Stimulated activated CD4-positive, alpha-beta T cell treated with anti-CD3 and anti-CD28 coated beads, Interleukin-2, amount 100 ng/mL, for 24 hours (primary cell): ENCODE results near the gene LAMP1.
"Not testable (repeated sequence)": the region's sequence is repeated elsewhere in the genome, so short reads cannot be mapped to it uniquely, and the experiment has no call there.

Source experiments
- DNase-seq, 2 donors: peaks; one replicate each; pipeline ENCODE4 v3.0.0-alpha.2; 2020

Gene LAMP1

GRCh38 chr13:113297370-113298042 is 467 bp downstream of the LAMP1 start:
- DNase-seq = peak; percentile 33 to 53

DNA sequence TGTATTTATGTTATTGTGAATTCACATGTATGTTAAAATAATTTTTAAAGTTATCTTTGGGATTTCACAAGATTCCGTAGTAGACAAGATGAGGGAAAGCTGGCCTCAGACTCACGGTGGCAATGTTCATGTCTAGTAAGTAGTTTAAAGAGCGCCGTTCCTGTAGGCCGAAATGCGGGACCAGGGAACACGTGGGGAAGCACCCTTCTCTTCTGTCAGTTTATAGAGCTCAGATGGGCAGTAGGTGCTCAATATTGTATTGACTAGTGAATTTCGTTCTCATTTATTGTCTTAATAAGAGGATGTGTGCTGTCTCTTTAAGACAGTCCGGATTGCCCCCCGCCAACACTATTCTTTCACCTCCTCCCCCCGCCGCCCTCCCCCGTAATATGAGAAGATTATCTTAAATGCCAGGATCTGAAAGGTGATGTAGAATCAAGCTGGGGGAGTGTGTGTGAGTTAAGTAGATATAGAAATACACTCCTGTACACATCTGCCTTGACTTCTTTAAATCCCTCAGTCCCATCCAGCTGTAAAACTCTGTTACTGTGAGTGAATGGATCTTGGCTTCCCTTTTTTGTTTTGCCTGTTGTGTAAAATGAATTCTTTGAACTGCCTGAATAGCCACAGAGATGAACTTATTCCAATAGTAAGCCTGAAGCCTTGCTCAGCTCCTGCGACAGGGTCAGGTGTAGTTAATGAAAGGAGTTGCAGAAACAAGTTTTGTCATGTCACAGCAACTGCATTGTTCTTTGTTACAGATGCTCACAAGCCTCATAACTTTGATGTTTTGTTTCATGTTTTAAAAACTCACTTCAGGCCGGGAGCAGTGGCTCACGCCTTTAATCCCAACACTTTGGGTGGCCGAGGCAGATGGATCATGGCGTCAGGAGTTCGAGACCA is 1.3 kb downstream of the LAMP1 start:
- DNase-seq = no peak

DNA sequence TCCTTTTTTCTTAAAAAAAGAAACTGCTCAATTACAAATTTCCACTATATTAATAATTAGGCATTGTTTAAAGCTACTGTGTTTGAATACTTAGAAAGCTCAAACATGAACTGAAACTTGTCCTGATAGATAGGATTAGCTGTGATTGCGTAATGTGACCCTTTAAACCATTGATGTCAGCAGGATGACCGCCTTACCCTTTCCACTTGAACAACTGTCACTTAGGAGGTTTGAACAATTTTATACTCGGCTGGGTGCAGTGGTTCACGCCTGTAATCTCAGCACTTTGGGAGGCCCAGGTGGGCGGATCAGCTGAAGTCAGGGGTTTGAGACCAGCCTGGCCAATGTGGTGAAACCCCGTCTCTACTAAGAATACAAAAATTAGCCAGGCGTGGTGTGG is 2.9 kb downstream of the LAMP1 start:
- no peak for DNase-seq

GRCh38 chr13:113302986-113303385 is 5.9 kb downstream of the LAMP1 start:
- no peak for DNase-seq

- no peak for DNase-seq
These were observed 7.1 kb downstream of the LAMP1 start for GRCh38 chr13:113304121-113304520.

DNA sequence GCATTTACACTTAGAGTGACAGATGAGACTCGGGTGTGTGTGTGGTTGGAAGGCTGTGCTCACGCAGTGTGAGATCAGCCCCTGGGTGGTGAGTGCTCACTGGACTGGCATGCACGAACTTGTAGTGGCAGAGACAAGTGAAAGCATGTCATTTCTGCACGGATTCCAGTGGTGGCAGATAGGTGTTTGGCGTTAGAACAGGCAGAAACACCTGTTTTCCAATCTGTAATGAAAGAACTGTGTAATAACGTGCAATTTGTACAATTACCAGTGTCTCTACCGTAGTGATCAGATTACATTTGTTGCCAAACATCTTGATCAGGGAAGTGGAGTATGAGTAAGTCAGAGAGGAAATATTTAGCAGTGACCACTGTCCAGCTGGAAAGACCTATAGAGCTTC is 8.2 kb downstream of the LAMP1 start:
- no peak for DNase-seq

DNA sequence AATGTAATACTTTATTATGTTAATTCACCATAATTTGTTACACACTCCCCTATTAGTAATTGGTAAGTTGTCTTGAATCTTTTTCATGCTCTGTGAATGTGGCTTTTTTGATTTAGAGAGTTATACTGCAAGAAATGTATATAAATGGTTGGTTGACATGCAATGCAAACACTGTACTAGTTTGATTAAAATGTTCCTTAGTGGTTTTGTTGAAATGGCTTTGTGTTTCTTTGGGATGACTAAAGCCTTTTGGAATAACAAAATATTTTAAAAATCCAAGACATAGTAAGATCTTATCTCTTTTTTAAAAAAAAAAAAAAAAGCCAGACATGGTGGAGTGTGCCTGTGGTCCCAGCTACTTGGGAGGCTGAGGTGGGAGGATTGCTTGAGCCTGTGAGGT is 10.5 kb downstream of the LAMP1 start:
- DNase-seq = no peak

GRCh38 chr13:113309473-113309872 is 12.4 kb downstream of the LAMP1 start:
- no peak for DNase-seq

DNA sequence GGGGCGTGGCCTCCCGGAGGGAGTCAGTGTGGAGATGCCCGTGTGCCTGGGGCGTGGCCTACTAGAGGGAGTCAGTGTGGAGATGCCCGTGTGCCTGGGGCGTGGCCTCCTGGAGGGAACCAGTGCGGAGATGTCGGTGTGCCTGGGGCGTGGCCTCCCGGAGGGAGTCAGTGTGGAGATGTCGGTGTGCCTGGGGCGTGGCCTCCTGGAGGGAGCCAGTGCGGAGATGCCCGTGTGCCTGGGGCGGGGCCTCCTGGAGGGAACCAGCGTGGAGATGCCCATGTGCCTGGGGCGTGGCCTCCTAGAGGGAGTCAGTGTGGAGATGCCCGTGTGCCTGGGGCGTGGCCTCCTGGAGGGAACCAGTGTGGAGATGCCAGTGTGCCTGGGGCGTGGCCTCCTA is 17.1 kb downstream of the LAMP1 start:
- DNase-seq = not testable (repeated sequence)

DNA sequence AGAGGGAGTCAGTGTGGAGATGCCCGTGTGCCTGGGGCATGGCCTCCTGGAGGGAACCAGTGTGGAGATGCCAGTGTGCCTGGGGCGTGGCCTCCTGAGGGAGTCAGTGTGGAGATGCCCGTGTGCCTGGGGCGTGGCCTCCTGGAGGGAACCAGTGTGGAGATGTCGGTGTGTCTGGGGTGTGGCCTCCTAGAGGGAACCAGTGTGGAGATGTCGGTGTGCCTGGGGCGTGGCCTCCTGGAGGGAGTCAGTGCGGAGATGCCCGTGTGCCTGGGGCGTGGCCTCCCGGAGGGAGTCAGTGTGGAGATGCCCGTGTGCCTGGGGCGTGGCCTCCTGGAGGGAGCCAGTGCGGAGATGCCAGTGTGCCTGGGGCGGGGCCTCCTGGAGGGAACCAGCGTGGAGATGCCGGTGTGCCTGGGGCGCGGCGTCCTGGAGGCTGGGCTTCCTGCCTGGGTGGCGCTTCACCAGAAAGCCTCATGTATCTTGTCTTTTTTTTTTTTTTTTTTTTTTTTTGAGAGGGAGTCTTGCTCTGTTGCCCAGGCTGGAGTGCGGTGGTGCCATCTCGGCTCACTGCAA is 17.9 kb downstream of the LAMP1 start:
- DNase-seq = not testable (repeated sequence)

DNA sequence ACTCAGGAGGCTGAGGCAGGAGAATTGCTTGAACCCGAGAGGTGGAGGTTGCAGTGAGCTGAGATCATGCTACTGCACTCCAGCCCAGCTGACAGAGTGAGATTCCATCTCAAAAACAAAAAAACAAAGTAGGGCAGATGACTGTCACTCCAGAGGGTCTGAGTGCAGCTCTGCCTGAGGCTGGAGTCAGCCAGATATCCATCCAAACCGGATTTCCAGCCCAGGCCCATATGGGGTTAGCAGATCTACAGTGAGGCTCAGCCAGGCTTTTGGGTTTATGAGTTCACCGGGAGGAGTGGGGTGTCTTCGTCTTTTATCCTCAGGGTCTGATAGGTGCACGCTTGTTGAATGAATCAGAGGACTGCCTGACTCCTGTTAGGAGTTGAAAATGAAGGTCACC is 19.0 kb downstream of the LAMP1 start:
- no peak for DNase-seq

GRCh38 chr13:113317031-113317430 is 20.0 kb downstream of the LAMP1 start:
- no peak for DNase-seq

- no peak for DNase-seq
These were observed 21.9 kb downstream of the LAMP1 start for GRCh38 chr13:113318956-113319355.

DNA sequence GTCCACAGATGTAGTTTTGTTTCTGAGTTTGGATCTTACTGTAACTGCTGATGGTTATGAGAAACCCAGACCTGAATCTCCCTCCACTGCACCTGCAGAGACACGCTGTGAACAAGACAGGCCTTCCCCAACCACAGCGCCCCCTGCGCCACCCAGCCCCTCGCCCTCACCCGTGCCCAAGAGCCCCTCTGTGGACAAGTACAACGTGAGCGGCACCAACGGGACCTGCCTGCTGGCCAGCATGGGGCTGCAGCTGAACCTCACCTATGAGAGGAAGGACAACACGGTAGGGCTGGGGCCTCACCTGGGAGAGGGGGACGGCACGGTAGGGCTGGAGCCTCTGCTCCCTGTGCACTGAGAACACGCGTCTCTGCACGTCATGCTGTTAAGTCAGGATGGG is 22.3 kb downstream of the LAMP1 start:
- no peak for DNase-seq

DNA sequence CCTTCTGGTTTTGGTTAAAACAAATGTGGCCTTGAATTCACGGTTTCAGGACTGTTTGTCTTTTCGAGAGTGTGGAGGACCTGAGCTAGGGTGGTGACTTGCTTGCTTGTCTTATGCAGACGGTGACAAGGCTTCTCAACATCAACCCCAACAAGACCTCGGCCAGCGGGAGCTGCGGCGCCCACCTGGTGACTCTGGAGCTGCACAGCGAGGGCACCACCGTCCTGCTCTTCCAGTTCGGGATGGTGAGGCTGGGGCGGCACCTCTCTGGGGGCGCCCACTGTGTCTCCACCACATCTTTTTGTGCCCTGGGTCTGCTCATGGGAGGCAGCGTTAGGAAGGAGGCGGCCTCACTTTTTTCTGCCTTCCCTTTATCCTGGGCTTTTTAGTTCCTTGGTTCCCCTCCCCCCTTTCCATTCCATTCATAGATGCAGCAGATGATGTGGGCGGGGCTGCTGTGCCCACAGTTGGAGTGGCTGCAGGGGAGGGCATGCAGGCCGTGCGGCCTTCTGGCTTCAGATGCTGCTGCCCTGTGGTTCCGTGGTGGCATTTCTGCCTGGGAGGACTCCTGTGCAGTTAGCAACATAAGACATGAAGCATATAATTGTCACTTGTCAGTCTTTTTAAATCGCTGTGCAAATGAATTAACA is 23.3 kb downstream of the LAMP1 start:
- DNase-seq = no peak

GRCh38 chr13:113321546-113321945 is 24.5 kb downstream of the LAMP1 start:
- no peak for DNase-seq

- no peak for DNase-seq
These were observed 25.0 kb downstream of the LAMP1 start for GRCh38 chr13:113322043-113322461.

GRCh38 chr13:113322890-113323651 is 26.0 kb downstream of the LAMP1 start:
- DNase-seq = no peak

DNA sequence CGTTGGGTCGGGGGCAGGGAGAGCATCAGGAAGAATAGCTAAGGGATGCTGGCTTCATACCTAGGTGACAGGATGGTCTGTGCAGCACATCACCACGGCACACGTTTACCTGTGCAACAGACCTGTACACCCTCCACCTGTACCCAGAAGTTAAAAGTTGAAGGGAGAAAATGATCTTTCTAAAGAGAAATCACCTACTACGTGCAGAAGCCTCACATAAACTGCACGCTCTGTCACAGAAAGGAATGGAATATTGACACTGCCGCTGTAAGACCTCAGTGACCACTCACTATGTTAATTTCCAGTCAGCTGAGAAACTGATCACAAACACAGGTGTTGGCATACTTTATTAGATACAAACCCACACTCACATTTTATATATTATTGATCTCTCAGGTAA is 26.8 kb downstream of the LAMP1 start:
- DNase-seq = no peak

GRCh38 chr13:113324398-113324797 is 27.4 kb downstream of the LAMP1 start:
- DNase-seq = no peak

- no peak for DNase-seq
These were observed 28.7 kb downstream of the LAMP1 start for GRCh38 chr13:113325779-113326178.

DNA sequence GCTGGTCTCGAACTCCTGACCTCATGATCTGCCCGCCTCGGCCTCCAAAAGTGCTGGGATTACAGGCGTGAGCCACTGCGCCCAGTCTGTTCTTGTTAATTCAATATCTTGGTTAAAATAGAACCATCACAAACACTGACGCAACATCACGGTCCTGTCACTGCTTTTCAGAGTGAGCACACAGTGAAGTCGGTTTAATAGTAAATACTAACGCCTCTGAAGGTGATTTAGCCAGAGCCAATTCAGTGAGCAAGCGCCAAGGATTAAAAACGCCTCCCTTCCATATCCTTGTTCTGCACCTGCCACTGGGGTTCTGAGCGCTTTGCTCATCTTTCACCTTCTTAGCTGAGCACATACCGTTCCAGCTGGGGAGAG is 30.3 kb downstream of the LAMP1 start:
- DNase-seq = no peak
